GM12878 (cell line): ENCODE data around the gene TMPRSS2. TPM values are rescaled to one million over a fixed set of nuclear protein-coding genes. Genes with fewer than 3 reads are reported as not detected.
A peak's percentile ranks its signal among the peaks of the same experiment; 100 is the strongest.

Experiments
- ATAC-seq: fragments of 200-7000 bp; cut with Tn5 transposase; 3 replicates; pipeline ENCODE4 v1.9.1; 2020; ENCODE audit warnings: mild to moderate bottlenecking, moderate library complexity
- BruUV-seq: library from RNA; stranded (reverse); fragments of 400-500 nt; replicated peaks from 2 replicates; lab custom pipeline; 2021; lab: Mats Ljungman, UMichigan
- CTCF ChIA-PET: fragments of 300-600 bp; sonication (Branson Sonifier 250); formaldehyde crosslinking; extraction: SDS; loops from one replicate; lab custom pipeline; 2021; ENCODE audit warnings: inconsistent platforms; lab: Yijun Ruan, JAX
- POLR2A ChIA-PET: fragments of 350-600 bp; formaldehyde crosslinking; extraction: SDS; loops from one replicate; lab custom pipeline; 2021; ENCODE audit warnings: inconsistent platforms; lab: Charles Lee
- RAD21 ChIA-PET: fragments of 300-600 bp; sonication (Branson Sonifier 250); formaldehyde crosslinking; loops from one replicate; lab custom pipeline; 2023; ENCODE audit warnings: antibody characterized with exemption; ENCODE audit not compliant: unreplicated experiment; lab: Charles Lee
- SMC1A ChIA-PET: fragments of 300-600 bp; sonication (Branson Sonifier 250); formaldehyde crosslinking; loops from one replicate; lab custom pipeline; 2023; ENCODE audit not compliant: unreplicated experiment, uncharacterized antibody; lab: Charles Lee
- DNase-seq: peaks from one replicate; pipeline ENCODE4 v3.0.0-alpha.2; 2011; ENCODE audit warnings: low read depth, low spot score
- FAIRE-seq: peaks from 3 replicates; lab custom pipeline; 2011; peaks lifted over from hg19 to GRCh38; lab: Jason Lieb, UNC
- H2AFZ ChIP-seq: 2 replicates; pipeline ENCODE4 v1.6.0; 2011; ENCODE audit warnings: low read depth, low read length, control low read depth; ENCODE audit not compliant: control insufficient read depth
- H3K27ac ChIP-seq: 2 replicates; pipeline ENCODE4 v1.5.1; 2011; ENCODE audit warnings: control low read depth; ENCODE audit not compliant: control insufficient read depth, insufficient read depth
- H3K27me3 ChIP-seq, 2 experiments: replicated peaks in 1 of 2; 2 replicates each; pipeline versions ENCODE4 v1.6.0 to v1.6.1; 2011; ENCODE audit warnings: low read length in 1 of 2; ENCODE audit not compliant: control insufficient read depth in 2 of 2, insufficient read depth in 2 of 2
- H3K36me3 ChIP-seq, 2 experiments: 2 replicates each; pipeline ENCODE4 v1.5.1; 2011; ENCODE audit warnings: low read length in 1 of 2; ENCODE audit not compliant: control insufficient read depth in 2 of 2, insufficient read depth in 2 of 2
- H3K4me1 ChIP-seq: 2 replicates; pipeline ENCODE4 v1.6.1; 2011; ENCODE audit warnings: mild to moderate bottlenecking, low read length, moderate library complexity, mixed read lengths; ENCODE audit not compliant: control insufficient read depth, insufficient read depth
- H3K4me2 ChIP-seq: 2 replicates; pipeline ENCODE4 v1.6.0; 2011; ENCODE audit warnings: control low read depth; ENCODE audit not compliant: control insufficient read depth, insufficient read depth
- H3K4me3 ChIP-seq: fragments of 200-600 bp; sonication (generic); 2 replicates; pipeline ENCODE4 v1.5.1; 2016
- H3K79me2 ChIP-seq: 2 replicates; pipeline ENCODE4 v1.6.0; 2011; ENCODE audit warnings: low read length; ENCODE audit not compliant: control insufficient read depth, insufficient read depth
- H3K9ac ChIP-seq: 2 replicates; pipeline ENCODE4 v1.8.0; 2011; ENCODE audit warnings: low read length, control low read depth, mixed read lengths; ENCODE audit not compliant: control insufficient read depth, insufficient read depth
- H3K9me3 ChIP-seq: replicated peaks from 3 replicates; pipeline ENCODE4 v1.5.1; 2011; ENCODE audit warnings: mild to moderate bottlenecking, low read length; ENCODE audit not compliant: control insufficient read depth, insufficient read depth
- H4K20me1 ChIP-seq: 2 replicates; pipeline ENCODE4 v1.6.0; 2011; ENCODE audit not compliant: control insufficient read depth, insufficient read depth
- FOS ChIP-seq: IDR thresholded peaks from 3 replicates; pipeline ENCODE4 v1.6.1; 2011; ENCODE audit warnings: borderline replicate concordance; ENCODE audit not compliant: insufficient read length; ENCODE audit errors: extremely low read depth
- POLR2AphosphoS5 ChIP-seq: IDR thresholded peaks from 2 replicates; pipeline ENCODE4 v1.6.1; 2011; ENCODE audit warnings: mild to moderate bottlenecking, low read length, inconsistent platforms
- WGBS: methylation state at CpG from one replicate; pipeline ENCODE4 v1.1.6; 2016; ENCODE audit warnings: low lambda C conversion rate; ENCODE audit not compliant: insufficient replicate concordance, insufficient coverage; ENCODE audit errors: missing lambda C conversion rate; 5-methylcytosine and 5-hydroxymethylcytosine counted together
- in situ Hi-C: fragments of 300-500 bp; cut with MboI; formaldehyde crosslinking; loops from 9 replicates; pipeline ENCODE4 v1.14.3; 2018; ENCODE audit warnings: mixed read lengths
- intact Hi-C: fragments of 100-400 bp; cut with micrococcal nuclease; formaldehyde crosslinking; loops from one replicate; pipeline ENCODE4 v1.14.2; 2022; ENCODE audit not compliant: unreplicated experiment
- polyA plus RNA-seq, 11 experiments: library from polyadenylated mRNA; depleted of rRNA in 4 of 11; unstranded in 6 of 11; stranded (reverse) in 5 of 11; fragments of >200 nt; fragmentation: Nextera tagmentation in 4 of 11; fragmentation: Illumina TruSeq in 1 of 11; extraction: Ambion mirVana in 4 of 11; extraction: Trizol in 1 of 11; gene quantifications; 1 replicate in 1 of 11; 2 replicates in 10 of 11; pipeline versions ENCODE4 v1.2.1 to v1.2.3, GENCODE V29; 2011 to 2016; ENCODE audit warnings: inconsistent platforms in 2 of 11, missing spikeins in 2 of 11, low read depth in 1 of 11
- total RNA-seq, 4 experiments: library from RNA; depleted of rRNA in 3 of 4; stranded (reverse); fragments of >200 nt in 3 of 4; fragmentation: Illumina TruSeq in 1 of 4; extraction: Trizol in 1 of 4; gene quantifications; 2 replicates each; pipeline versions ENCODE4 v1.2.1 to v1.2.3, GENCODE V29; 2013 to 2021

The TMPRSS2 gene
- total and polyA plus RNA-seq, 10 of the 15 experiments (the other 5 are each of a cell fraction or from before 2014, with no cell fraction given) = 0.19 to 0.26 TPM; not detected in 8

- 88% methylated on average over 10 of the region's 10 CpGs for WGBS
- CTCF ChIA-PET = interaction anchor here (1.3 to 2.4 kb wide), 4 partner anchors 14 to 150 kb away, joined by 3 to 9 read pairs (median 7); no protein-coding TSS in a partner anchor
- Histone ChIP-seq H3K36me3 (peaks cover 24 to 83% of the 10 kb centered on the region in 2 experiments), H3K4me2 (peak overlapping the region; percentile 20), H3K9me3 (peaks cover 8% of the 10 kb centered on the region), H3K79me2 (peaks cover 70% of the 10 kb centered on the region), H4K20me1 (peaks cover 36% of the 10 kb centered on the region), H3K4me1 (peaks cover 39% of the 10 kb centered on the region), H3K27me3 (no peaks in the 10 kb centered on the region), H3K9ac (no peak overlapping the region), H3K27ac (no peak overlapping the region), H2AFZ (no peak overlapping the region), H3K4me3 (no peak overlapping the region)
- DNase-seq (no peak), FAIRE-seq (no peak), ATAC-seq (no peak)
- POLR2A ChIA-PET = interaction anchor here (0.9 to 3.2 kb wide), 3 partner anchors 26 to 70 kb away, joined by 3 to 15 read pairs (median 4); no protein-coding TSS in a partner anchor
- no TSS peak for BruUV-seq
- SMC1A ChIA-PET = interaction anchor here (1.3 to 4.2 kb wide), 3 partner anchors 61 to 150 kb away, joined by 4 to 23 read pairs (median 19); no protein-coding TSS in a partner anchor
- RAD21 ChIA-PET = interaction anchor here (1.0 to 2.7 kb wide), 2 partner anchors 10 to 149 kb away, joined by 4 to 11 read pairs; no protein-coding TSS in a partner anchor
- peak; percentile 13 for TF ChIP-seq POLR2AphosphoS5
- TF ChIP-seq FOS = no peak
- intact Hi-C loops (no loop called here), in situ Hi-C loops (no loop called here)
These were observed 75.1 kb downstream of the TMPRSS2 start for GRCh38 chr21:41432562-41433460.
